ENCODE measurements around the gene MGST3.

GRCh38 chr1:165650981-165651625 lies 20.1 kb downstream of the MGST3 start:
- TF ChIP-seq EZH2 (IDR thresholded peaks at IDR 0.05; ENCODE audit: borderline replicate concordance, insufficient read depth, low read depth, low read length, poor library complexity, severe bottlenecking): no peak
- TF ChIP-seq, protein P1, sequence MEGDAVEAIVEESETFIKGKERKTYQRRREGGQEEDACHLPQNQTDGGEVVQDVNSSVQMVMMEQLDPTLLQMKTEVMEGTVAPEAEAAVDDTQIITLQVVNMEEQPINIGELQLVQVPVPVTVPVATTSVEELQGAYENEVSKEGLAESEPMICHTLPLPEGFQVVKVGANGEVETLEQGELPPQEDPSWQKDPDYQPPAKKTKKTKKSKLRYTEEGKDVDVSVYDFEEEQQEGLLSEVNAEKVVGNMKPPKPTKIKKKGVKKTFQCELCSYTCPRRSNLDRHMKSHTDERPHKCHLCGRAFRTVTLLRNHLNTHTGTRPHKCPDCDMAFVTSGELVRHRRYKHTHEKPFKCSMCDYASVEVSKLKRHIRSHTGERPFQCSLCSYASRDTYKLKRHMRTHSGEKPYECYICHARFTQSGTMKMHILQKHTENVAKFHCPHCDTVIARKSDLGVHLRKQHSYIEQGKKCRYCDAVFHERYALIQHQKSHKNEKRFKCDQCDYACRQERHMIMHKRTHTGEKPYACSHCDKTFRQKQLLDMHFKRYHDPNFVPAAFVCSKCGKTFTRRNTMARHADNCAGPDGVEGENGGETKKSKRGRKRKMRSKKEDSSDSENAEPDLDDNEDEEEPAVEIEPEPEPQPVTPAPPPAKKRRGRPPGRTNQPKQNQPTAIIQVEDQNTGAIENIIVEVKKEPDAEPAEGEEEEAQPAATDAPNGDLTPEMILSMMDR (IDR thresholded peaks at IDR 0.05): no peak

Measured in B cell (primary cell).